HG03045 (cell line): Measurements from ENCODE around the gene ESPL1.

ENCODE experiments used
- ATAC-seq: cut with Tn5 transposase; IDR thresholded peaks from one replicate; pipeline ENCODE4 v1.9.1; 2021; ENCODE audit warnings: mild to moderate bottlenecking, moderate library complexity; ENCODE audit not compliant: unreplicated experiment

ESPL1 gene

DNA sequence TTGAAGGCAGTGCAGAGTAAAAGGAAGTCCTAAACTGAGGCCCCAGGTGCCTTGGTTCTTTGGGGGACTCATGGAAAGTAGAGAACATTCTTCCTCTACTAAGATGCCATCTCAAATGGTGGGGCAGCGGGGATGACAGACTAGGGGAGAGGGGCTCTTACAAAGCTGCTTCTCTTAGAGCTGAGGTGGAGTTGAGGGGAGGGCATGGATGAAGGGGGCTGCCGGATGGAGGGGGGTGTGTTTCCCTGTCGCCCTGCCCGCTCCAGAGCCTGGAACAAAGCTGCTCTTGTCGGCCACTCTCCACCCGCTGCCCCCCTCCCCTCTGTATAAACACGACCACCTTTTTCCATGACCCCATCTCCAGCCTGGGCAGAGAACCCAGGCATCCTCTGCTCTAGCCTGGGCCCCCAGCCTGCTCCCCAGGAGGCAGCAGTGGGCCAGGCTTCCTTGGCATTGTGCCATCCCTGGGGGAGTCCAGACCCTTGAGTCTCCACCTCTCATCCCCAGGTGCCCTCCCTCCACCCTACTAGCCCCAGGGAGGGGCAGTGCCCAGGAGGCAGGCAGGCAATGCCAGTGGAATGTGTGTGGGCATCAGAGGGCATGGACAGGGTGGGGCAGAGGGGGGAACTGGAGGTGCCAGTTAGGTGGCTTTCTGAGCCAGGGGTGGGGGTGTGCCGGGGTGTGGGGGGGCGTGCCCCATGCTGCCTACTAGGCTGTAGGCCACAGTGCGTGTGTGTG, 37.8 kb upstream of the ESPL1 start:
- ATAC-seq: no peak

DNA sequence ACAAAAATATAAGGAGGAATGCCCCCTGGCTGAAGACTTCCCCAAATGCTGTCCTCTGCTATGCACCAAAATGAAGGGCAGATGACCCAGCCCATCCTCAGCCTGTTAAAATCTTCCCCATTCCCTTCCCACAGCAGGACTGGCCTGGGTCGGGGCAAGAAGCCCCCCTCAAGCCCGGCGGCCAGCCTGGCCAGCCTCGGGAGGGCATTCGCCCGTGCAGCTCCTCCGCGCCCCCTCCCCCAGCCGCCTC, 36.5 kb upstream of the ESPL1 start:
- no peak for ATAC-seq

DNA sequence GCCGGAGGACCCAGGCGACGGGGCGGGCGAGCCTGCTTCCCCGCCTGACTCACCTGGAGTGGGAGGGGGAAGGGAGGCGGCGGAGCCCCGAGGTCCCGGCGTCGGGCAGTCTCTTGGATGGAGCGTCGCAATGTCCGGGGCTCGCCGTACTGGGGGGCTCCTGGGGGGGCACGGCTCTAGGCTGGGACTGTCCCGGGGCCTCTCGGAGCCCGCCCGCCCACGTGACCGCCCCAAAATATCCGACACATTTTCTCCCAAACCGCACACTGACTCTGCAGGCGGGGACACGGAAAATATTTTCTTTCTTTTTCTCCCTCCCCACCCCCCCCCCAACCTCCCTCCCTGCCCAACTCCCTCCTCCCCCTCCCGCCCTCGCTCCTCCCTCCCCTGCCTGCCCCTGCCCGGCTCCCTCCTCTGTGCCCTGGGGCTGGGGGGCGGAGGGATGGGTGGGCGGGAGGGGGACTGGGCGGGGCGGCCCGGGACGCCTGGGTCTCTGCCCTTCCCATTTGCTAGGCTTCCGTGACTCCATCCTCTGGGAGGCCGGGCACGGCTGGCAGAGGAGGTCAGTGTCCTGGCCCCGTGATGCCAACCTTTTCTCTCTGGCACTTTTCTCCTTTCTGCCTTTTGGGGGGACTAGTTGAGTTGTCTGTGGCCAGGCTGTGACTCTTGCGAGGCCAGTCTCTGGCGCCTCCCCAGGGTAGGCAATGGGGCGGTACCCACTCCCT, 36.0 kb upstream of the ESPL1 start, which contains the start of gene RARG:
RARG (minus strand) TSS at position 289 of the 725 bp plus-strand sequence. CDS start 4,664 bp downstream, outside the sequence.
- no peak for ATAC-seq

DNA sequence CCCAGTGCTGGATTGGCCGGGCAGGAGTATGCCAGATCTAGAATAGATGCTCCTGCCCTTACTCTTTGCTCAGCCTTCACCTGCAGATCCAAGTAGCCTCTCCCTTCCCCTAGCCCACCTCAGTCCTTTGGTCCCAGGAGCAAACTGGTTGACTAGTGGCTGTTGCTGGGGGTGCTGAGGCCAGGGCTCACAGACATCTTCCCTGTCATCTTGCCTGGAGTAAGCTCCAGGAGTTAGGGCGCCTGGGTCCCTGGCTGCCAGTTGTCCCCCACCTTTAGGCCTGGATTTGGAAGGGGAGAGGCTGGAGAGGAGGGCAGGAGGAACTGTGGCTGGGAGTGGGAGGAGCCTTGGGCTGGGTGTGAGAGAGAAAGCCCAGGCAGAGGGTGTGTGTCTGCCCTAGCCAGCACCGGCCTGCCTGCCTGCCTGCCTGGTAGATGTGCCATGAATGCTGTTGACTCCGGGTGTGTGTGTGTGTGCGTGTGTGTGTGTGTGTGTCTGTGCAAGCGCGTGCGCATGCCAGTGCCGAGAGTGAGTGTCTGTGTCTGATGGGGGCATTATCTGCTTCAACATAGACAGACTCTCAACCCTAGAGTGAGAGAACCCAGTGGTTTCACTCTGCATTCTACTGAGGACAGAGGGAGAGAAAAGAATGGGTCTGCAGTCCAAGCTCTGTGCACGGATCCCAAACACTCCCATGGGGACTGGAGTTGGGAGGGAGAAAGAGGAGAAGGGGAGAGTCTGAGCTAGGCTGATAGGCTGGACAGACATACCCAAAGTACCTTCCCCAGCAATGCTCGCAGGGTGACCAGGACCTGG, 35.2 kb upstream of the ESPL1 start:
- no peak for ATAC-seq

DNA sequence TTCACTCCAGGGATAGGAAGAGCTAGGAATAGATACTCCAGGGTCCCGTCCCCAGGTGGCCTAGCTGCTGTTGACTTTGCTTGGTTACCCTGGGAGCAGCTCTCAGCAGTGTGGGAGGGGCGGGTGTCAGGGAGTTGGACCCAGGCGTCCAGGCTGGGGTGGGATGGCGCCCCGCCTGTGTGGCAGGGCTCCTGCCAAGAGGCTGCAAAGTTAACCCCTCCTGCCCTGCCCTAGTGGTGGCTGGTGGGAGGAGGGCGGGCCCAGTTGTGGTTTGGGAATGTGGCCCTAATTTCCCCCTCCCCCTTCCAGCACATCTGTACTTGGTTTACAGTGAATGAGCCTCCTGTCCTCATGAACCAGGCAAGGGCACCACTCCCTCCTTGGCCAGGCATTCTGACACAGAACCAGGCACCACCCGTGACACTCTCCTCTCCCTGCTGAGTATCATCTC, 34.4 kb upstream of the ESPL1 start:
- no peak for ATAC-seq

DNA sequence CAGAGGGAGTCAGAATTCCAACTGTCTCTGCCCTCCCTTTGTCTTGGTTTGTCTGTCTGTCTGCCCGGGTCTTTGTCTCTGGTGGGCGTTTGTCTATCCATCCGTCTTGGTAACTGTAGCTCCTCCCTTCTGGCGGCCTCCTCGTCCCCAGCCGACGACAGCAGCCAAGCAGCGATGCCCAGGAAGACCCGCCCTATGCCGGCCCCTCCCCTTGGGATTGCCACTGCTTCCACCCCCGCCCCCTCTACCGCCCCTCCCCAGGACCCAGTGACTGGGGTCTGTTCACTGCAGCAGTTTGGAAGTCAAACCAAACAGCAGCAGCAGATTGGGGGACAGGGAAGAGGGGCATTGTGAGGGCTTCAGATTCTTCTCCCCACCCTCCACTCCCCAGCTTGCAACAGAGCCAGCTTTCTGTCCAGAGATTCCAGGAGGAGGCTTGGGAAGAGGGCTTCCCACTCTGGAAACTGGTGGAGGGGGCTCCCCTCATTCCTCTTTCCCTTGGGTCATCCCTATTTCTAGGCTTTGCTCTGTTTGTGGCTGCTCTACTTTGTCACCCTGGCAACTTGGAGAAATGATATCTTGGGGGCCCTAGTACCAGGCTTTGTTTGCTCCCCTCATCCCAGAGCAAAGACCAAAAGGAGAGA, 33.7 kb upstream of the ESPL1 start:
- no peak for ATAC-seq

DNA sequence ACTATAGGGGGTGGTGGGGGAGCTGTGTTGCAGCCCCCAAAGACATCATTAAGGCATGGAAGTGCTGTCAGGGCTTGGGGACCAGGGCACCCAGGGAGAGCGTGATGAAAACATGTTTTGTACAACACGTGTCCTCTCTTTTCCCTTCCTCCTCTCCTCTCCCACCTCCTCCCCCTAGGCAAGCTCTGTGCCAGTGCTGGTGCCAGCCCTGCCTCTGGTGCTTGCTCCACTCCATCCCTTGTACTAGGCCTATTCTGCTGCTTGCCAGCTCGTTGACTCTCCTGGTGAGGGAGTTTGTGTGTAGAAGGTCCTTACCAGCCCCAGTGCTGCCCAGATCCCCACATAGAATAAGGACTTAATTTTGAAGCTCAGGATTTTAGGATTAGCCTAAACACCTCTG, 32.9 kb upstream of the ESPL1 start:
- no peak for ATAC-seq

DNA sequence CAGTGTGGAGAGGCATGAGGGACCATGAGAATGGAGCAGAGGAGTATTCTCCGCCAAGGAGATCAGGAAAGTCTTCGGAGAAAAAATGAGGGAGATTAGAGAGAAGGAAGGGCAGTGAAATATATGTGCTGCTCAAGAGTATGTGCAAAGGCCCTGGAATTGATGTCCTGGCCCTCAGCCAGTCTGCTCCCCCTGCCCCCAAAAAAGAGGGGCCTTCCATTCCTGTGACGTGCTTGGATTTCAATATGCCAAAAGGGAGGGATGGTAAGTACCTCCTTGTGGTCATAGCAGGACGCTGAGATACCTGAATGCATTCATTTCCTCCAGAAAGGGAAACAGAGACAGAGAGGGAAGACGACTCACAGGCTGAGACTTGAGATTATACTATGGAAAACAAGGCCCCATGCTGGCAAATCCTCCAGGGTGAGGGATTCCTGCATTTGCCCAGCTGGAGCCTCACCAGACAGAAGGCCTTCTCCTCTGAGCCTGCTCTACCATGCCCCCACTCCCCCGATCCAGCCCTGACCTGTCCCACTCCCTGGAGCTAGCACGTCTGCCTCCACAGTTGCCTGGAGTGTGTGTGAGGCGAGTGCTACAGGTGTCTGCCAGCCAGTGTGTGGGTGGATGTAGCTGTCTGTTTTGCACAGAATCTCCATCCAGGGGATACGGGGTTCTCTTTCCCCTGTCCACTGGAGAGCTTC, 32.2 kb upstream of the ESPL1 start:
- no peak for ATAC-seq

DNA sequence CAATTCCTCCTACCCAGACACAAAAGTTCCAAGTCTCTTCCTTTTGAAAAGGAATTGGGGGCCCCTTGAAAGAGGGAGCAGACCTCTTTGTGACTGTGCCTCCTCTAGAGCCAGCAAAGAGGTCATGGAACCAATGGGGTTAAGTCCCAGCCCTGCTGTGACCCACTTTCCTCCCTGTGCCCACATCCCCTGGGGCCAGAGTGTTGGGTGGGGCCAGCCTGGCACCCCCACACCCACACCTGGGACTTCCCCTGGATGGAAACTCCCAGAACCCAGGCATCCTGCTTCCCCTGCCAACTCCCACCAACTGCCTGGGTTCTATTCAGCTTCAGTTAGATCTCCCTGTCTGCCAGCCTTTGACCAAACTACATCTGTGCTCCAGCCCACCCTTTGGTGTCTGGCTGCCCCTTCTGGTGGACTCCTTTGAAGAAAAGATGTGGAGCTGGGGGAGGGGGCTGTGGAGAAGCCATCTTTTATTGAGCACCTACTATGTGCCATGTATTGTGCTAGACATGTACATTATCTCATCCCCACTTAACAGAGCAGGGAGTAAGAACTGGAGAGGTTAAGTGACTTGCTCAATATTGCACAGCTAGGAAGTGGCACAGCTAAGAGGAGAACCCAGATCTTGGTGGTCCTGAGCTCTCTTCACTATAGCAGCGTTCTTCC, 31.5 kb upstream of the ESPL1 start:
- no peak for ATAC-seq

DNA sequence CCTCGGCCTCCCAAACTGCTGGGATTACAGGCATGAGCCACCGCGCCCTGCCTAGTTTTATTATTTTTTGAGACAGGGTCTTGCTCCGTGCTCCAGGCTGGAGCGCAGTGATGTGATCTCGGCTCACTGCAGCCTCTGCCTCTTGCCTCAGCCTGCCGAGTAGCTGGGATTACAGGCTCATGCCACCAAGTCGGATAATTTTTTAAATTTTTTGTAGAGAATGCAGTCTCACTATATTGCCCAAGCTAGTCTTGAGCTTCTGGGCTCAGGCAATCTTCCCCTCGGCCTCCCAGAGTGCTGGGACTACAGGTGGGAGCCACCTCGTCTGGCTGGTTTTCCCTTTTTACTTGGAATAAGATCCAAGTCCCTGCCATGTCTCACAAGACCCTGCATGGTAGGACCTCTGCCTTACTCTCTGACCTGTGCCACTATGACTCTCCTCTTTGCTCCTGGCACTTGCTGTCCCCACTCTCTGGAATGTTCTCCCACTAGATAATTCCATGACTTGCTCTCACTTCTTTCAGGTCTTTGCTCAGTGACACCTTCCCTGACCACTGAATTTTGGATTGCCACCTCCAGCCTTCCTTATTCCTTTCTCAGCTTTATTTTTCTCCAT, 28.3 kb upstream of the ESPL1 start:
- no peak for ATAC-seq

DNA sequence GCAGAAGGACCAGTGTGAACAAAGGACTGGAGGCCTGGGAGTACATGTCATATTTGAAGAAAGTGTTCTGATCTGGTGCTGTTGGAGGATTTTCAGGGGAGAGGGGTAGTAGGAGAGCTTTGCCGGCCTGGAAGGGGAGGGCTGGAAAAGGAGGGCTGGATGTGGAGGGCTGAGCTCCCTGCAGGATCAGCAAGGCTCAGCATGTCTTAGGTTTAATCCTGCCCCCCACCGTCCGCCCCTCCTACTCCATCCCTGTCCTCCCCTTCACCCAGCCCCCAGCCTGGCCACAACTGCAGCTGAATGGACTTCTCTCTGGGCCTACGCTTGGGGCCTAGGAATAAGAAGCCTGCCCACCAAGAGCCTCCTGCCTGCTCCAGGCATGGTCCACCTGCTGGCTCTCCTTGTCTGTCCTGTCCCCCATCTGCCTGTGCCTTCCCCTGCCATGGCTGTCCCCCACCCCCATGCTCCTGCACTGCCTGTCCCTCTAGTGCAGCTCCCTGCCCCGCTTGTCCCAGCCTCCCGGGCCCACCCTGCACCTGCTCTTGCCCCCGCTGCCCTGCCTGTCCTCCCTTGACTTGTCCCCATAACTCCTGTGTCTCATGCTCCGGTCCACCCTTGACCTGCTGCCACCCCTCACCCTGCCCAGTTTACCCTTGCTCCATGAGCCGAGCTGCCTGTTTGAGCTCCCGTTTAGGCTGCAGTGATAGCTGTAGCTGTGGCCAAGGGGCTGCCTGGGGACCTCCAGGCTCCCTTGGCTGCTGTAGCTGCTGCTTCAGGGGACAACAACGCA, 26.3 kb upstream of the ESPL1 start:
- no peak for ATAC-seq

DNA sequence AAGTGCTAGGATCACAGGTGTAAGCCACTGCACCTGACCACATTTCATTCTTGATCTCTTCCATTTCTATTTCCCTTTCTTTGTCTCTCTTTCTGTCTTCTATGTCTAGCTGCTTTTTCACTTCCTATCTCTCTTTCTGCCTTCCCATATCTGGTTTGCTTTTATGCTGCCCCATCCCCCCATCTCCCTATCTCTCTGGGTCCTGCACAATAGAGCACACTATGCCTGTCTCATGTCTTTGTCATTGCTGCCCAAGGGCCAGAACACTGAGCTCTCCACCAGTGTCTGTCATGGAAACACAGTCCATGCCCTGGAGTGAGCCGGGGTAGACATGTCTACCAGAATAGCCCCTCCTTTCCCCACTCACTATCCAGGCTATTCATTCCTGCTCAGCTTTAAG, 23.8 kb upstream of the ESPL1 start:
- ATAC-seq: no peak

DNA sequence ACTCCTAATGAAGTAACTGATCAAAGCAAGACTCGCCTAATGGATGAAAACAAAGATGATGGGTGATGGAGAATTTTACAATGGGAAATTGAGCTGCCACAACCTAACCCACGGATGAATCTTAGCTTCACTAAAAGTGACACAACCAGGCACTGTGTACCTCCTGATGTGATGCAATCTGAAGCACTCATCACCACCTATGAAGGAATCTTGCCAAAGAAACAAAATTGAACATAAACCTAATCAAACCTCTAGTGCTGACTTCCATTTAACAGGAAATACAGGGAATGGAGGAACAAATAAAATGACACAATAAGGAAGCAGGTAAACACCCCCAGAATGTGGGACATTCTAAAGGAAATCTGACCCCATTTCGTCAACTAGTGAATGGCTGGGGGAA, 22.8 kb upstream of the ESPL1 start:
- no peak for ATAC-seq

DNA sequence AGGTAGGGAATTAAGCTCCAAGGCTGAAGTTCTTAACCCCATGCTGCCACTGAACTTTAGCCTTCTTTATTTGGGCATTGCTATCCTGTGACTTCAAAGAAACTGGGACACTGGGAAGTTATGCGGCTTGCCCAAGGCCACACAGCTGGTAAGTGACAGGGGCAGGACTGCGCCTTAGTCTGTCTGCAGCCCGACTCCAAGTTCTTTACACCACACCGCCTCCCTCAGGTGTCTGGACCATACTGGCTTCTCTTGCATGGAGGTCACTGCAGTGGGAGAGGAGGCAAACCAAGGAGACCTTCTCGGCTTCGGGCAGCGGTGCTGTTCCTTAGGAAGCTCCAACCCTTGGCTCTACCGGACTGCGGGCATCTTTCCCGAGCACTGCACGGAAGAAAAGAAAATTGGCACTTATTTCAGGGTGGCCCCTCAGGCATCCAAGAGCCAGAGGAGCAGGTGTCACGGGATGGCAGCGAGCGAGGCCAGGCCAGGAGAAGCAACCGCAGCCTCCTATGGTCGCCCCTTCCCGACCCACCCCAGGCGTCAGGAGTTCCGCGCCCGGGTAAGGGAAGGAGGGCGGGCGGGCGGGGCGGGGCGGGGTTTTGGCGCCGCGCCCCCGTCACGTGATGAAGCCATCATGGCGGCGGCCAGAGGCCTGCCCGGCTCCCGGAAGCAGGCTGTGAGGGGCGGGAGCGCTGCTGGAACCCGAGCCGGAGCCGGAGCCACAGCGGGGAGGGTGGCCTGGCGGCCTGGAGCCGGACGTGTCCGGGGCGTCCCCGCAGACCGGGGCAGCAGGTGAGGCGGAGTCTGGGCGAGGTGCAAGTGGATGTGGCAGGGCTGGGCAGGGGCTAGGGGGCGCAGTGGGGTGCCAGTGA, 16.4 kb upstream of the ESPL1 start:
- peak; percentile 80 for ATAC-seq

DNA sequence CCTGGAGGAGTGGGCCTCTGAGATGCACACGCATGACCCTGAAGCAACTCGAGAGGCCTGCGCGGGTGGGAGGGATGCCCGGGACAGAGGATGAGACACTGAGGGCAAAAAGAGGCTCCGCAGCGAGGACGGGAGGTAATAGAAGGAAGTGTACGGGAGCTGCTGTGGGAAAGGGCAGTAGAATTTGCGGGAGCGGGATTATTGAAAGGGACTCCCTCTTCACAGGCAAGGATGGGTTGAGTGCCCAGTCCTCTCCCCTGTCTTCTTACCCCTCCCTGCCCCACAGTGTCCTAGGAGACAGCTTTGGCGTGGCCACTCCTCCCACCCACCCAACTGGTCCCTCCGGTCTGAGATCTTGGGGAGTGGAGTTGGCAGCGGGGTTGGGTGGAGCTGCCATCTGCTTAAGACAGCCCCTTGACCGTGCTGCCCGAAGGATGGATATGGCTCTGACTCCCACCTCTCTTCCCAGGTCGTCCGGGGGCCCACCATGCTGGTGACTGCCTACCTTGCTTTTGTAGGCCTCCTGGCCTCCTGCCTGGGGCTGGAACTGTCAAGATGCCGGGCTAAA, 15.7 kb upstream of the ESPL1 start:
- ATAC-seq: no peak

DNA sequence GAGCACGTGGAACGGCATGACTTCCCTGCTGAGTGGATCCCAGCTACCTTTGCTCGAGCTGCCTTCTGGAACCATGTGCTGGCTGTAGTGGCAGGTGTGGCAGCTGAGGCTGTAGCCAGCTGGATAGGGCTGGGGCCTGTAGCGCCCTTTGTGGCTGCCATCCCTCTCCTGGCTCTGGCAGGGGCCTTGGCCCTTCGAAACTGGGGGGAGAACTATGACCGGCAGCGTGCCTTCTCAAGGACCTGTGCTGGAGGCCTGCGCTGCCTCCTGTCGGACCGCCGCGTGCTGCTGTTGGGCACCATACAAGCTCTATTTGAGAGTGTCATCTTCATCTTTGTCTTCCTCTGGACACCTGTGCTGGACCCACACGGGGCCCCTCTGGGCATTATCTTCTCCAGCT, 14.8 kb upstream of the ESPL1 start:
- no peak for ATAC-seq

DNA sequence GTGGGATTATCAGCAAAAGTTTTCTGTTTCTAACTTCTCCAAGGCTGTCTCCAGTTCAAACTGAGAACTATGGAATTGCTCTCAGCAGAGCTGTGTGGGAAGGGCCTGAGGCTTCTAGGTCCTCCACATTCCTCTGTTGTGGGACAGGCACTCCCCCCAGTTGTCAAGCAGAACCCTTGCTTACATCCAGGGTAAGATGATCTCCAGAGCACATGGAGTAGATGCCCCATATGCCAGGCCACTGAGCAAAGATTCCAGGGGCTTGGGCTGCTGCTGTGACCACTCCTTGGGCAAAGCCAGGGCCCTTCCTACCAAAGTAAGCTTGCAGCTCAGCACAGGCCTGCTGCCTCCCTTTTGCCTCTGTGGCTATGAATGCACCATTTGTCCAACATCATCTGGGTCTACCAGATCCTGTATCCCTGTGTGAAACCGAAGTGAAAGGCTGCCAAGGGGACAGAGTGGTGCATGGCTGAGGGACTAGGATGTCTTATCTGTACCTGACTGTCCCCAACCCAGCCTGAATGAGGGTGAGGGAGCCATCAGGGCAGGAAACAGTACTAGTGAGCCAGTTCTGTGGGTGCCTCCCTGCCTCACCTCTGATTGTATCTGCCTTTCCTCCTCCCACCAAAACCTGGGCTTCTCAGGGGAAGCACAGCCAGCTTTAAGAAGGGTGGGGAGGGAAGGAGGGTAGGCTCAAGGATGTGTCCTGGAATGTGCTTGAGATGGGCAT, 13.1 kb upstream of the ESPL1 start:
- no peak for ATAC-seq
